Neural cell (in vitro differentiated cells): ENCODE data around the gene MYCBPAP. TPM values are rescaled to one million over a fixed set of nuclear protein-coding genes. Genes with fewer than 3 reads are reported as not detected.

Experiments
- H2AFZ ChIP-seq: fragments of 200-600, 300-800 bp; sonication (generic), shearing (Covaris generic); 2 replicates; pipeline ENCODE4 v1.6.0; 2014; ENCODE audit warnings: low read depth, mild to moderate bottlenecking, antibody characterized with exemption, low read length, moderate library complexity
- H3F3A ChIP-seq: fragments of 200-600 bp; shearing (Covaris generic); 2 replicates; pipeline ENCODE4 v1.6.1; 2016; ENCODE audit warnings: mild to moderate bottlenecking, moderate library complexity, mixed read lengths, antibody characterized with exemption, low read length; ENCODE audit not compliant: insufficient read depth, poor library complexity, severe bottlenecking
- H3K27ac ChIP-seq: fragments of 200-600, 300-800 bp; sonication (generic), shearing (Covaris generic); 2 replicates; pipeline ENCODE4 v1.5.1; 2014; ENCODE audit warnings: mild to moderate bottlenecking, low read length, moderate library complexity
- H3K27me3 ChIP-seq: fragments of 300-800, 200-600 bp; sonication (generic), shearing (Covaris generic); 2 replicates; pipeline ENCODE4 v1.6.0; 2014; ENCODE audit warnings: mild to moderate bottlenecking, low read depth, low read length, moderate library complexity; ENCODE audit not compliant: insufficient read depth
- H3K36me3 ChIP-seq: fragments of 300-800, 200-600 bp; sonication (generic), shearing (Covaris generic); 2 replicates; pipeline ENCODE4 v1.5.1; 2014; ENCODE audit warnings: mild to moderate bottlenecking, antibody characterized with exemption, low read length, moderate library complexity; ENCODE audit not compliant: insufficient read depth
- H3K4me2 ChIP-seq: fragments of 300-800, 200-600 bp; sonication (generic), shearing (Covaris generic); 2 replicates; pipeline ENCODE4 v1.6.0; 2014; ENCODE audit warnings: mild to moderate bottlenecking, low read length
- H3K4me3 ChIP-seq: fragments of 300-800, 200-600 bp; sonication (generic), shearing (Covaris generic); 2 replicates; pipeline ENCODE4 v1.5.1; 2014; ENCODE audit warnings: mild to moderate bottlenecking, low read length, moderate library complexity
- H3K79me2 ChIP-seq: fragments of 200-600 bp; shearing (Covaris generic); replicated peaks from 2 replicates; pipeline ENCODE4 v1.6.0; 2014; ENCODE audit warnings: mild to moderate bottlenecking, low read length, moderate library complexity; ENCODE audit not compliant: insufficient read depth
- H3K9ac ChIP-seq: fragments of 300-800, 200-600 bp; sonication (generic), shearing (Covaris generic); 2 replicates; pipeline ENCODE4 v1.6.1; 2016; ENCODE audit warnings: mild to moderate bottlenecking, low read length, mixed read lengths
- H3K9me2 ChIP-seq: fragments of 200-600 bp; shearing (Covaris generic); 2 replicates; pipeline ENCODE4 v1.6.1; 2016; ENCODE audit warnings: mild to moderate bottlenecking, low read length, mixed read lengths; ENCODE audit not compliant: insufficient read depth
- H3K9me3 ChIP-seq: fragments of 200-600, 300-800 bp; sonication (generic), shearing (Covaris generic); 2 replicates; pipeline ENCODE4 v1.6.1; 2016; ENCODE audit warnings: mild to moderate bottlenecking, mixed run types, low read length, moderate library complexity, mixed read lengths
- H4K20me1 ChIP-seq: fragments of 200-600 bp; shearing (Covaris generic); 2 replicates; pipeline ENCODE4 v1.6.1; 2016; ENCODE audit warnings: mild to moderate bottlenecking, mixed run types; ENCODE audit not compliant: insufficient read depth
- EP300 ChIP-seq: fragments of 450-650 bp; conservative IDR thresholded peaks from 2 replicates; pipeline ENCODE4 v1.6.1; 2014; ENCODE audit warnings: antibody characterized with exemption, mild to moderate bottlenecking, moderate library complexity; ENCODE audit not compliant: poor library complexity, severe bottlenecking
- EZH2 ChIP-seq: fragments of 200-600, 300-800 bp; shearing (Covaris generic), sonication (generic); IDR thresholded peaks from 2 replicates; pipeline ENCODE4 v1.6.1; 2014; ENCODE audit warnings: antibody characterized with exemption, low read length, borderline replicate concordance, mild to moderate bottlenecking; ENCODE audit not compliant: insufficient read depth, poor library complexity, severe bottlenecking
- MXI1 ChIP-seq: fragments of 450-650 bp; conservative IDR thresholded peaks from 2 replicates; pipeline ENCODE4 v1.6.1; 2014; ENCODE audit warnings: antibody characterized with exemption, mild to moderate bottlenecking; ENCODE audit not compliant: poor library complexity, severe bottlenecking
- POLR2AphosphoS5 ChIP-seq: IDR thresholded peaks from 2 replicates; pipeline ENCODE4 v1.6.1; 2012
- RAD21 ChIP-seq: fragments of 450-650 bp; conservative IDR thresholded peaks from 2 replicates; pipeline ENCODE4 v1.6.1; 2014; ENCODE audit warnings: antibody characterized with exemption, mild to moderate bottlenecking, moderate library complexity
- SMC3 ChIP-seq: fragments of 450-650 bp; conservative IDR thresholded peaks from 2 replicates; pipeline ENCODE4 v1.6.1; 2014; ENCODE audit warnings: antibody characterized with exemption, mild to moderate bottlenecking, moderate library complexity; ENCODE audit not compliant: poor library complexity
- TAF1 ChIP-seq: IDR thresholded peaks from 2 replicates; pipeline ENCODE4 v1.6.1; 2012; ENCODE audit warnings: low read depth
- polyA plus RNA-seq: library from polyadenylated mRNA; depleted of rRNA; stranded (reverse); fragments of >200 nt; gene quantifications from 2 replicates; pipeline ENCODE4 v1.2.3, GENCODE V29; 2014
- TF ChIP-seq, protein P1 (sequence below): IDR thresholded peaks from 2 replicates; pipeline ENCODE4 v1.6.1; 2012; ENCODE audit warnings: borderline replicate concordance
- TF ChIP-seq, protein P2 (sequence below): fragments of 450-650 bp; IDR thresholded peaks from 2 replicates; pipeline ENCODE4 v1.5.1; 2014; ENCODE audit warnings: antibody characterized with exemption, mild to moderate bottlenecking, moderate library complexity; ENCODE audit not compliant: poor library complexity, severe bottlenecking

MYCBPAP gene
- polyA plus RNA-seq, 1 donor from 2014 or later, result 0.35 TPM

DNA sequence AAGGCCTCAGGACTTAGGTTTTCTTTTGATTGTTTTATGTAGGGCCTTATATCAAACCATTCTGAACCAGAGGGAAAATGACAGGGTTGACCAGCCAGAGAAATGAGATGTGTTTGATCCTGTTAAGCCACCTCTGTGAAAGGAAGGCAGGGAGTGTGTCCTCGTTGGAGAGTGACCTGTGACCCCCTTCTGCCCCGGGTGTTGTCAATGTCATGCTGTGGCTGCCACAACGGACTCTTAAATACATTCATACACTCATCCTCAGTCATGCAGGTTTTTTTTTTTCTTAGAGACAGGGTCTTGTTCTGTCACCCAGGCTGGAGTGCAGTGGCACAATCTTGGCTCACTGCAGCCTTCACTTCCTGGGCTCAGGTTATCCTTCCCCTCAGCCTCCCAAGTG, 6.1 kb downstream of the MYCBPAP start:
- Histone ChIP-seq H3K4me2 (no peak overlapping the region), H3K9me3 (no peaks in the 10 kb centered on the region), H3F3A (no peaks in the 10 kb centered on the region), H3K36me3 (no peaks in the 10 kb centered on the region), H3K9ac (no peak overlapping the region), H3K4me3 (no peak overlapping the region), H2AFZ (no peak overlapping the region), H3K27ac (no peak overlapping the region), H3K9me2 (no peaks in the 10 kb centered on the region), H4K20me1 (no peaks in the 10 kb centered on the region), H3K27me3 (no peaks in the 10 kb centered on the region), H3K79me2 (no peaks in the 10 kb centered on the region)
- TF ChIP-seq EZH2 (no peak), EP300 (no peak), TAF1 (no peak), RAD21 (no peak), POLR2AphosphoS5 (no peak), MXI1 (no peak), SMC3 (no peak)
- TF ChIP-seq, protein P1, sequence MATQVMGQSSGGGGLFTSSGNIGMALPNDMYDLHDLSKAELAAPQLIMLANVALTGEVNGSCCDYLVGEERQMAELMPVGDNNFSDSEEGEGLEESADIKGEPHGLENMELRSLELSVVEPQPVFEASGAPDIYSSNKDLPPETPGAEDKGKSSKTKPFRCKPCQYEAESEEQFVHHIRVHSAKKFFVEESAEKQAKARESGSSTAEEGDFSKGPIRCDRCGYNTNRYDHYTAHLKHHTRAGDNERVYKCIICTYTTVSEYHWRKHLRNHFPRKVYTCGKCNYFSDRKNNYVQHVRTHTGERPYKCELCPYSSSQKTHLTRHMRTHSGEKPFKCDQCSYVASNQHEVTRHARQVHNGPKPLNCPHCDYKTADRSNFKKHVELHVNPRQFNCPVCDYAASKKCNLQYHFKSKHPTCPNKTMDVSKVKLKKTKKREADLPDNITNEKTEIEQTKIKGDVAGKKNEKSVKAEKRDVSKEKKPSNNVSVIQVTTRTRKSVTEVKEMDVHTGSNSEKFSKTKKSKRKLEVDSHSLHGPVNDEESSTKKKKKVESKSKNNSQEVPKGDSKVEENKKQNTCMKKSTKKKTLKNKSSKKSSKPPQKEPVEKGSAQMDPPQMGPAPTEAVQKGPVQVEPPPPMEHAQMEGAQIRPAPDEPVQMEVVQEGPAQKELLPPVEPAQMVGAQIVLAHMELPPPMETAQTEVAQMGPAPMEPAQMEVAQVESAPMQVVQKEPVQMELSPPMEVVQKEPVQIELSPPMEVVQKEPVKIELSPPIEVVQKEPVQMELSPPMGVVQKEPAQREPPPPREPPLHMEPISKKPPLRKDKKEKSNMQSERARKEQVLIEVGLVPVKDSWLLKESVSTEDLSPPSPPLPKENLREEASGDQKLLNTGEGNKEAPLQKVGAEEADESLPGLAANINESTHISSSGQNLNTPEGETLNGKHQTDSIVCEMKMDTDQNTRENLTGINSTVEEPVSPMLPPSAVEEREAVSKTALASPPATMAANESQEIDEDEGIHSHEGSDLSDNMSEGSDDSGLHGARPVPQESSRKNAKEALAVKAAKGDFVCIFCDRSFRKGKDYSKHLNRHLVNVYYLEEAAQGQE, result no peak
- TF ChIP-seq, protein P2, sequence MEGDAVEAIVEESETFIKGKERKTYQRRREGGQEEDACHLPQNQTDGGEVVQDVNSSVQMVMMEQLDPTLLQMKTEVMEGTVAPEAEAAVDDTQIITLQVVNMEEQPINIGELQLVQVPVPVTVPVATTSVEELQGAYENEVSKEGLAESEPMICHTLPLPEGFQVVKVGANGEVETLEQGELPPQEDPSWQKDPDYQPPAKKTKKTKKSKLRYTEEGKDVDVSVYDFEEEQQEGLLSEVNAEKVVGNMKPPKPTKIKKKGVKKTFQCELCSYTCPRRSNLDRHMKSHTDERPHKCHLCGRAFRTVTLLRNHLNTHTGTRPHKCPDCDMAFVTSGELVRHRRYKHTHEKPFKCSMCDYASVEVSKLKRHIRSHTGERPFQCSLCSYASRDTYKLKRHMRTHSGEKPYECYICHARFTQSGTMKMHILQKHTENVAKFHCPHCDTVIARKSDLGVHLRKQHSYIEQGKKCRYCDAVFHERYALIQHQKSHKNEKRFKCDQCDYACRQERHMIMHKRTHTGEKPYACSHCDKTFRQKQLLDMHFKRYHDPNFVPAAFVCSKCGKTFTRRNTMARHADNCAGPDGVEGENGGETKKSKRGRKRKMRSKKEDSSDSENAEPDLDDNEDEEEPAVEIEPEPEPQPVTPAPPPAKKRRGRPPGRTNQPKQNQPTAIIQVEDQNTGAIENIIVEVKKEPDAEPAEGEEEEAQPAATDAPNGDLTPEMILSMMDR, result no peak

DNA sequence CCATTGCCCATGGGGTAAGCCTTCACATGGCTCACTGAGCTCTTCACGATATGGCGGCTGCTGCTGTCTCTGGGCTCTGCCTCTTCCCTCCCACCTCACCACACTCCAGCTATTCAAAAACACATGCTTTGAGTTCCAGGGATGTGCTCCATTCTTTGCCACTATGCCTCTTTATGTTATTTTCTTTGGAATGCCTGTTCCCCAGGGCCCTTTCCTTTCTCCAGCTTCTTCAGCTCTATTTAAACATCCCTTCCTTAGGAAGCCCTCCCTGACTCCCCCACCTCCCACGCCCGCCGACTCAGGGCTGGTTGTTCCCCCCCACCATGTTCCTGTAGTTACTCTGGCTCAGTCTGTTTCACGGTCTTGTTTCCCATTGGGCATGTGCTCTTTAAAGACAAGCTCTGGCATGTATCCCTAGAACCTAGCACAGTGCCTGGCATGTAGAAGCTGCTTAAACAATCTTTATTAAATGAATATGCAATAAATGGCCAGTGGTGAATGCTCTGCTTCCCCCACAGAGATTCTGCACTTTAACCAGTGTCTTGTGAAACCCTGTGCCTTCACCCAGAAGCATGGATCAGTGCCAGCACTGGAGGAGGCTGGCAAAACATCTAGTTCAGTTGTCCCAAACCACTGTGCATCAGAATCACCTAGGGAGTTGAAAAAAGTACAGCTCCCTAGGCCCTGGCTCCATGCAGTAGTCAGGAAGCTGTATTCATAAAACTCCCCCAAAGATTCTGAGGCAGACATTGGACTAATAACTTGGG, 6.9 kb downstream of the MYCBPAP start:
- H3K27ac ChIP-seq, result no peak overlapping the region
- H3K79me2 ChIP-seq, result no peaks in the 10 kb centered on the region
- H3K4me3 ChIP-seq, result no peak overlapping the region
- H3F3A ChIP-seq, result no peaks in the 10 kb centered on the region
- no peaks in the 10 kb centered on the region for H3K27me3 ChIP-seq
- TF ChIP-seq SMC3, result no peak
- no peak for TF ChIP-seq POLR2AphosphoS5
- no peak for TF ChIP-seq MXI1
- TF ChIP-seq EZH2, result no peak
- TF ChIP-seq RAD21, result no peak
- TF ChIP-seq, protein P1, result no peak
- TF ChIP-seq EP300, result no peak
- TF ChIP-seq, protein P2, result no peak
- no peak for TF ChIP-seq TAF1
- no peaks in the 10 kb centered on the region for H3K9me3 ChIP-seq
- H3K9me2 ChIP-seq, result no peaks in the 10 kb centered on the region
- H3K36me3 ChIP-seq, result no peaks in the 10 kb centered on the region
- no peak overlapping the region for H3K4me2 ChIP-seq
- H2AFZ ChIP-seq, result no peak overlapping the region
- H4K20me1 ChIP-seq, result no peaks in the 10 kb centered on the region
- no peak overlapping the region for H3K9ac ChIP-seq
